ENCODE data around the gene PARD3.

GRCh38 chr10:34535872-34536271, 279.2 kb downstream of the PARD3 start:
- TF ChIP-seq CTCF (IDR thresholded peaks at IDR 0.05) (no peak), POLR2A (IDR thresholded peaks at IDR 0.05) (no peak)
